ENCODE measurements around the gene NACC2. TPM values are rescaled to one million over a fixed set of nuclear protein-coding genes. Genes with fewer than 3 reads are reported as not detected.

Gene NACC2
- total and polyA plus RNA-seq, 9 of the 15 experiments (the other 6 are each of a cell fraction or from before 2014, with no cell fraction given) = 0.70 to 25.1 (median 5.6) TPM

- Histone ChIP-seq H3K9ac (ENCODE audit: insufficient read depth in 1 of 2, low read depth in 2 of 2, low read length in 2 of 2) (peak overlapping the region; percentile 95 to 97), H3K9me3 (replicated peaks; ENCODE audit: control insufficient read depth, insufficient read depth, low read depth, low read length) (no peaks in the 10 kb centered on the region), H3K4me2 (ENCODE audit: insufficient read depth, low read length) (peak overlapping the region; percentile 99), H3K4me3 (peak overlapping the region; percentile 76), H3K79me2 (ENCODE audit: control insufficient read depth, insufficient read depth, low read length) (peaks cover 67% of the 10 kb centered on the region), H2AFZ (ENCODE audit: low read depth, low read length) (no peak overlapping the region), H3K9me1 (ENCODE audit: control insufficient read depth, insufficient read depth, low read length) (no peaks in the 10 kb centered on the region), H4K20me1 (replicated peaks; ENCODE audit: control insufficient read depth, insufficient read depth, low read length) (peaks cover 7% of the 10 kb centered on the region), H3K27ac (ENCODE audit: extremely low read depth, low read depth, low read length) (peak overlapping the region; percentile 89), H3K27me3 (ENCODE audit: control insufficient read depth in 2 of 2, insufficient read depth in 2 of 2, low read length in 2 of 2) (no peaks in the 10 kb centered on the region), H3K36me3 (ENCODE audit: control insufficient read depth, insufficient read depth, low read length) (peaks cover 40% of the 10 kb centered on the region), H3K4me1 (replicated peaks in 1 of 2; ENCODE audit: control insufficient read depth in 2 of 2, insufficient read depth in 2 of 2, low read length in 2 of 2) (peaks cover 22 to 41% of the 10 kb centered on the region in 2 experiments)
- intact Hi-C loops (cut with micrococcal nuclease) = loop anchor here (5.0 to 10.0 kb wide), 2 partner anchors 134 to 358 kb away; partner anchors contain the start of gene NACC2
- DNase-seq (ENCODE audit: extremely low read depth in 1 of 4, low spot score in 3 of 4) (peak in 3 of 4 experiments; percentile 31 to 69 (median 65)), ATAC-seq (peak; percentile 23), FAIRE-seq (no peak)
- in situ Hi-C loops (cut with MboI) = no loop called here
- CTCF ChIA-PET (ENCODE audit: low intra/inter-chr PET ratio) = no interaction called here
- WGBS (ENCODE audit: insufficient coverage, low coverage, missing lambda C conversion rate) = under 1% methylated on average over 43 of the region's 74 CpGs
- no TSS peak for BruUV-seq (replicated peaks)
- POLR2A ChIA-PET = interaction anchor here (0.5 to 1.5 kb wide), 5 partner anchors 8 to 342 kb away, joined by 3 to 7 read pairs (median 4); no protein-coding TSS in a partner anchor
- TF ChIP-seq ETS1 (conservative IDR thresholded peaks at IDR 0.05; ENCODE audit: control insufficient read depth, low read depth, low read length) = no peak
- no peak for TF ChIP-seq JUN (IDR thresholded peaks at IDR 0.05; ENCODE audit: borderline replicate concordance, low read depth, low read length)
- no peak for TF ChIP-seq JUN (CRISPR knock-in tag; IDR thresholded peaks at IDR 0.05; ENCODE audit: borderline replicate concordance)
- peak; percentile 71 for TF ChIP-seq RBFOX2 (IDR thresholded peaks at IDR 0.05; ENCODE audit: low read depth, low read length)
- no peak for TF ChIP-seq MED1 (CRISPR knock-in tag; IDR thresholded peaks at IDR 0.05; ENCODE audit: borderline replicate concordance)
- TF ChIP-seq ETV6 (IDR thresholded peaks at IDR 0.05; ENCODE audit: borderline replicate concordance in 1 of 2, low read depth in 2 of 2, low read length in 1 of 2) = no peak
- no peak for TF ChIP-seq ETV6 (CRISPR knock-in tag; IDR thresholded peaks at IDR 0.05; ENCODE audit: borderline replicate concordance)
- TF ChIP-seq ZNF644 (tag; IDR thresholded peaks at IDR 0.05; ENCODE audit: low read depth) = no peak
- no peak for TF ChIP-seq SAFB (IDR thresholded peaks at IDR 0.05; ENCODE audit: borderline replicate concordance, low read depth, low read length)
- no peak for TF ChIP-seq ZKSCAN1 (IDR thresholded peaks at IDR 0.05; ENCODE audit: low read depth, low read length)
- 0 out of 2 replicates have a peak, but pooled peaks have one; percentile 11 for TF ChIP-seq EGR1 (conservative IDR thresholded peaks at IDR 0.05)
- peak; percentile 73 for TF ChIP-seq RBBP5 (IDR thresholded peaks at IDR 0.05; ENCODE audit: borderline replicate concordance, insufficient read depth, low read length, poor library complexity, severe bottlenecking)
- no peak for TF ChIP-seq NONO (IDR thresholded peaks at IDR 0.05; ENCODE audit: low read depth in 2 of 2, low read length in 1 of 2)
- TF ChIP-seq SLC30A9 (CRISPR knock-in tag; IDR thresholded peaks at IDR 0.05) = no peak
- TF ChIP-seq POLR2AphosphoS5 (IDR thresholded peaks at IDR 0.05; ENCODE audit: control insufficient read depth, insufficient read depth, low read depth, low read length) = peak; percentile 70; the same call in 1 of the 2 replicates
- TF ChIP-seq PREB (CRISPR knock-in tag; IDR thresholded peaks at IDR 0.05) = no peak
- no peak for TF ChIP-seq HDGF (IDR thresholded peaks at IDR 0.05)
- no peak for TF ChIP-seq L3MBTL2 (IDR thresholded peaks at IDR 0.05)
- no peak for TF ChIP-seq U2AF2 (optimal IDR thresholded peaks at IDR 0.05; ENCODE audit: low read depth, low read length)
Observed at GRCh38 chr9:135960411-135961276, 134.4 kb downstream of the NACC2 start.

All from K562 (cell line).